GM21390 (cell line): ENCODE measurements around the gene TMEM101.
"Not testable (repeated sequence)": the region's sequence is repeated elsewhere in the genome, so short reads cannot be mapped to it uniquely, and the experiment has no call there.

Experiments
- ATAC-seq: cut with Tn5 transposase; IDR thresholded peaks from one replicate; pipeline ENCODE4 v1.9.1; 2021; ENCODE audit not compliant: unreplicated experiment

Gene TMEM101

DNA sequence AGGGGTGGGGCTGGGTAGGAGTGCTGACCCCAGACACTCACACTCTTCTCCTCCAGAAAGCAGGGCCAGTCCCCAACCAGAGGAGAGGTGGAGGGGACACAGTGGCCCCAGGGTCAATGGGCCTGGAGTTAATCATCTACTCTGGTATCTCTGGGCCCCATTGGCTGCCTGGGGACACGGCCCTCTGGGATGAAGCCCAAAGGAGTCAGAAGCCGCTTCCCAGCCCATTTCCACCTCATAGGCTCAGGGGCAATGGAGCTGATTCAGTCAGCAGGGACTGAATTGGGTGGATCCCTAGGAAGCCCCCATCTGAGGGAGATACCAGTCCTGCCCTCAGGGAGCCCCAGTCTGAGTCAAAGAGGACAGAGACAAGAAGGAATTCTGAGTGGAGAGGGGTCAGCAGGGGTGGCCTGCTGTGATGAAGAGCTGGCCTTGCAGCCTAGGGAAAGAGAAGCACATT, 13.3 kb downstream of the TMEM101 start:
- ATAC-seq, result no peak

DNA sequence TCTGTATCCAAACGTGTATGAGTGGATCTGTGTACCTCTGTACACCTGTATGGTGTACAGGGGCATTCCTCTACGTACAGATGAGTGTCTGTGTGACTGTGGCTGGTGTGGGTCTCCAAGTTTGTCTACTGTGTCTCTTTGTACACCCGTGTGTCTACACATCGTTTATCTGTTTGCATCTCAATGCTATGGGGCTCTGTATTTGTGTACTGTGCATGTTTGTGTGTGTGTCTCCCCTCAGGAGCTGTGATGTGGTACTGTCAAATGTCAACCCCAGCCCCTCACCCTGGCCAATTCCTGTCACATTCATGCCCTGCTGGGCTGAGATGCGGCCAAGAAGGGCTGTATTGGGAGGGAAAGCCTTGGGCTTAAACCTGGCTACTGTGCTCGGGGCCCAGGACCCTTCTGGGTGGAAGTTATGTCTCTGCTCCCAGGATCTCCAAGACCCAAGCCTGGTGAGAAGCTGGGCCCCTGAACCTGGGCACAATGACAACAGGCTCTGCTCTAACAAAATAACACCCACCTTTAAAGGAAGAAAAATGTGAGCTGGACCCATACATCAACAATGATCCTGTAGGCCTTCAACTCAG, 13.8 kb downstream of the TMEM101 start:
- no peak for ATAC-seq

DNA sequence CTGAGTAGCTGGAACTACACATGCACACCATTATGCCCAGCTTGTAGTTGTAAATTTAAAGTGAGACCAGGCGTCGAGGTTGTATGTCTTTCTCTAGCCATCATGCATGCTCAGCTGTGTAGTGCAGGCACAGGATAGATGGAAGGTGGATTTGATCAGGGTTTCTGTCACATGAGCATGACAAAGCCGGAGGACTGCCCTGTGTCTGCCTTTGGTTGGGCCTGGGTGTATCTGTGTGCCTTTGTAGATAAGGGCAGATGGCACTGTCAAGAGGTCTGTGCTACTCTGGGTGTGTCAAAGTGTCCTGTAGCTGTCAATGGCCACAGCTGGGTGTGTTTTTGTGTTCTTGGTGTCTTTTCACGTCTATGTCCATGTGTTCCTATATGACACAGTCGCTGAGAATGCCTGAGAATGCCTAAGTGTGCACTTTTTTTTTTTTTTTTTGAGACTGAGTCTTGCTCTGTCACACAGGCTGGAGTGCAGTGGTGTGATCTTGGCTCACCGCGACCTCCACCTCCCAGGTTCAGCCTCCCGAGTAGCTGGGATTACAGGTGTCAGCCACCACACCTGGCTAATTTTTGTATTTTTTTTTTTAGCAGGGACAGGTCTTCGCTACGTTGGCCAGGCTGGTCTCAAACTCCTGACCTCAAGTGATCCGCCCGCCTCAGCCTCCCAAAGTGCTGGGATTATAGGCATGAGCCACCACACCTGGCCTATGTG, 14.5 kb downstream of the TMEM101 start:
- ATAC-seq, result no peak

- no peak for ATAC-seq
Measured at GRCh38 chr17:43999024-43999423, 15.7 kb downstream of the TMEM101 start.

DNA sequence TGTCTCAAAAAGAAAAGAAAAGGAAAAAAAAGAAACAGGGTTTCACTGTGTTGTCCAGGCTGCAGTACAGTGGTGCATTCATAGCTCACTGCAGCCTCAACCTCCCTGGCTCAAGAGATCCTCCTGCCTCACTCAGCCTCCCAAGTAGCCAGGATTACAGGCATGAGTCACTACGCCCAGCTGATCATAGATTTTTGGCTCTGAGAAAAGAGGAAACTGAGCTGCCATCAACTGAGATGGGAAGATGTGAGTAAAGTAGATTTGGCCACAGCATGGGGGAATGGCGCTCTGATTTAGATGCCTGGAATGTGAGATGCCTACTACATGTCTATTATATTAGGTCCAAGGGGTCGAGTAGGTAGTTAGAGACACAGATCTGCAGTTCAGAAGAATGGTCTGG, 16.2 kb downstream of the TMEM101 start:
- no peak for ATAC-seq

DNA sequence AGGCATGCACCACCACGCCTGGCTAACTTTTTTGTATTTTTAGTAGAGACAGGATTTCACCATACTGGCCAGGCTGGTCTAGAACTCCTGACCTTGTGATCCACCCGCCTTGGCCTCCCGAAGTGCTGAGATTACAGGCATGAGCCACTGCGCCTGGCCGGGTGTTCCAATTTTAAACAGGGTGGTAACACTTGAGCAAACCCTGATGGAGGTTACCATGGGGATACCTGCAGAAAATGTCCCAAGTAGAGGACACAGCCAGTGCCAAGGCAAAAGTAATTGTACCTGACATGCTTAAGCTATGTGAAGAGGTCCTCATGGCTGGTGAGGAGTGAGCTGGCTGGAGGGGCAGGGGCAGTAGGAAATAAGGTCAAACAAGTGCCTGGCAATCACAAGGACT, 17.6 kb downstream of the TMEM101 start:
- ATAC-seq, result not testable (repeated sequence)

- ATAC-seq, result no peak
Measured at GRCh38 chr17:43995150-43995471, 19.7 kb downstream of the TMEM101 start.

DNA sequence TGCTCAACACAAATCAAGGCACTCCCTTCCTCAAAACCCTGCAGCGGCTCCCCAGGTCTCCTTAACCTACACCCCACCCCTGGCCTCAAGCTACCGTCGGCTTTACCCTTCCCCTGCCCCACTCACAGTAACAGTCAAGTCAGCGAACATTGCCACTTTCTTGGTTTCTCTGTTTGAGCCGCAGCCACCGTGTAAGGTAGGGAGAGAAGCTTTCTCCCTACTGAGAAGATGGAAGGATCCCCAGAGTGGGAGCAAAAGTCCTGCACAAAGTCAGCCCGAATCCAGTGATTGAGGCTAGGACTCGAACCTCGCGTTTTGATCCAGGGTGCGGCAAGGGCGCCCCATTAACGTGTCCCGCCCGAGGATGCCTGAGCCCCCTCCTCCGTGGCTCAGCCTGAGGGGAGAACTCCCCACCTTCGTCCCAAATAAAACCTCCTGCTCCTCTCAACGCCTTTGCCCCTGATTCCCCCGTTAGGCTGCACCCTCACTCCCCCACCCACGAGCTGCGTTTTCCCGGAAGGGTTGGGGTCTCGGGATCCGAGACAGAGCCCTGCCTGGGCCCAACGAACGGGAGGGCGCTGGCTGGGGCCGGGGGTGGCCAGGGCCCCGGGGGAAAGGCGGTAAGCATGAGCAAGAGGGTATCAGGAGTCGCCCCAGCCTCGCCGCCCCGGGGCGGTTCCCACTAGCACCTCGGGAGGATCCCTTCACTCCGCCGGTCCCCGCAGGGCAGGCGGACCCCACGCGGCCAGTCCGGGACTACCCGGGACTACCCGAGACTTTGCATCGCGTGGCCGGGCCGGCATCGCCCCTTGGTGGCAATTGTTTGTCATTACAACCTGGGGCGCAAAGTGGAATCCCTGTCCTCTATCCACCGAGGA, 20.3 kb downstream of the TMEM101 start:
- no peak for ATAC-seq

DNA sequence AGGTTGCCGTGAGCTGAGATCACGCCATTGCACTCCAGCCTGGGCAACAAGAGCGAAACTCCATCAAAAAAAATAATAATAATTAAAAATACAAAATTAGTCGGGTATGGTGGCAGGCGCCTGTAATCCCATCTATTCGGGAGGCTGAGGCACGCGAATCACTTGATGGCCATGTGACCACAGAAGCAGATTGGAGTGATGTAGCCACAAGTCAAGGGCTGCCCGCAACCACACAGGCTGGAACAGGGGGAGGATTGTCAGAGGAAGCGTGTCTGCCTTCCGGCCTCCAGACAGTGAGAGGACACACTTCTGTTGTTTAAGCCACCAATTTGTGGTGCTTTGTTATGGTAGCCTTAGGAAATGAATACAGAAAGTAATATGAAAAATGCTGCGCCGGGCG, 22.1 kb downstream of the TMEM101 start:
- no peak for ATAC-seq

DNA sequence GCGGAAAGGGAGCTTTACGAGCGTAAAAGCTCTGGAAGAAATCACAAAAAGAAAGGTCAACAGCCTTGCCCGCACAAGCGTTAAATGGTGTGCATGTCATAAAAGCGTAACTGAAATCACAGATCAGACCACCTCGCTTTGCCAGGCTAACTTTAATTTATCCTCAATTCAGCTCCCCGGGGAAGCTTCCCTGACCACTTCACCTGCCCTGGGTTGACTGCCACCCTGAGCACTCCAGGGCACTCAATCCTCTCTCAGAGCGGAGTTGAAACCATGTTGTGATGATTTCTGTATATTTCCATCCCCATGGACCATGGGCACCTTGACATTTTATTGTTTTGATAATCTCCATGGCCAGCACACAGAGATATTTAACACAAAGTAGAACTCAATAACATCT, 26.5 kb downstream of the TMEM101 start:
- ATAC-seq, result no peak

DNA sequence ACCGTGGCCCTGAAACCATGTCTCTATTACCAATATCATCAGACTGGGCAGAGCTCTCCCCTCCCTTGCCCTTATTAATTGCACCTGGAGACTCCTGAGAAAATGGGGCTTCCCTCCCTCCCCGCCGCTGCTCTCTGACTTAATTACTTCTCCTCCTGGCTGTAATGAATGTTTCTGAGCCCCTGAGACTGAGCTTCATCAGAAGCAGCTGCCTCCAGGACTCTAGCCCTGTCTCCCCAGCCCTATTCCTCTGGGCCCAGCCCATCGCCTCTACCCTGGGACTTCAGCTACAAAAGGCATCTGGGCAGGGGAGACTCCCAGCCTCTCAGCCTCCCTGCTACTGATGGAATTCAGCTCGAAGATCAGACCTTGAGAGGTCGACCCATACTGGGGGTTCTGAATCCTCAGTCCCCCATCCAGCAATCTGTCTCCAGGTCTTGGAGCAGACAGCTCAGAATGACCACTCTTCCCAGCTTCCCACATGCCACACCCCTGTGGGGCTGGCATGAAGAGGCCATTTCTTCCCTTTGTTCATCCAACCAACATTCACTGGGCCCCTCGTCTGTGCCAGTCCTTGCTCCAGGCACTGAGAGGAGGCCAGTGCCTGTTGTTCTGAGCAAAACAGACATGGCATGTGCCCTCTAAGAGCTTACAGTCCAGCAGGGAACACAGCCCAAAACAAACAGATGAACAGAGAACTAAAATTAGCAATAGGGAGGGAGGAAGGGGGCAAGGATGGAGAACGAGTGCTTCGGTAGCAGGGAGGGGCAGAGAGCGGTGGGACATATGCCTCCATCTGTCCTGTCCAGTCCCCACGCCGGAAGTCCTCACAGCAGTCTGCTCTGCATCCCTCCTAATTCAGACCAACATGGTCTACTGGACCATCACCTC, 27.4 kb downstream of the TMEM101 start:
- ATAC-seq, result no peak

GRCh38 chr17:43986225-43986981, 28.4 kb downstream of the TMEM101 start:
- ATAC-seq, result no peak

- ATAC-seq, result no peak
Measured at GRCh38 chr17:43984521-43984920, 30.2 kb downstream of the TMEM101 start.

DNA sequence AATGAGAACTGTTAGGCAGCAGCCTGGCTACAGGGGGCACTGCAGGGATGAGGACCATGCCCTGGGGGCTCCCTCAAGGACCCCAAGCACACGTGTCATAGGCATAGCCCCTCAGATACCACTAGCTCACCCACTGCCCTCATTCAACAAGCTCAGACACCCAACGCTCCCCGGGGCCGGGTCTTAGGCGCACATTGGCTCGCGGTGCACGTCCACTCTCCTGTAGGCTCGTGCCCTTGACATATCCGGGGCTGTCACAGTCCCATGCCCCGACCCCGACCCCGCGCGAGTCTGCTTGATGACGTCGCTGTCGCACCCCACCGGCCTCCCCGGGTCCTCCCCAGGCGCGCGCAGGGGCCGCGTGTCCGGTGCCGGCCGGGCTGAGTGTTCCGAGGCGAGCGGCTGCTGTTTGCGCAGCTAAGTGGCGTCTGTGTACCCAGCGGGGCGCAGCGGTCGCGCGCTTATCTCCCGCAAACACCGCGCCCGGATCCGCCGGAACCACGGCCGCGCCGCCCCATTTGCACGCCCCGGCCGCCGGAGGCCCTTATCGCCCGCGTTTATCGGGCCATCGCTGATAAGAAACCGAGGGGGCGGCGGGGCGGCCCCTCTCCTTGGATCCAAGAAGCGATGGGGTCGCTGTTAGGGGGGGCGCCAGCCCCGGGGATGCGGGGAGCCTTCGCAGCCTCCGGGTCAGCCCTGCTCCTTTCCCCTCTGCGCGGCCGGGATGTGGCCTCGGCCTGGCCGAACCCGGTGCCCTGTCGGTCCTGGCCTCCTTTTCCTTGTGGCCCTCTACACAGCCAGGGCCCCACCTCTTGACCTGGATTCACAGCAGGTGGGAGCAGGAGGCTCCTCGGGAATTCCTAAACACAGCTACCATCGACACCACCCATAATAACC, 31.0 kb downstream of the TMEM101 start:
- no peak for ATAC-seq

GRCh38 chr17:43983196-43983514, 31.6 kb downstream of the TMEM101 start:
- ATAC-seq, result no peak

GRCh38 chr17:43982171-43982570, 32.6 kb downstream of the TMEM101 start:
- ATAC-seq, result no peak

DNA sequence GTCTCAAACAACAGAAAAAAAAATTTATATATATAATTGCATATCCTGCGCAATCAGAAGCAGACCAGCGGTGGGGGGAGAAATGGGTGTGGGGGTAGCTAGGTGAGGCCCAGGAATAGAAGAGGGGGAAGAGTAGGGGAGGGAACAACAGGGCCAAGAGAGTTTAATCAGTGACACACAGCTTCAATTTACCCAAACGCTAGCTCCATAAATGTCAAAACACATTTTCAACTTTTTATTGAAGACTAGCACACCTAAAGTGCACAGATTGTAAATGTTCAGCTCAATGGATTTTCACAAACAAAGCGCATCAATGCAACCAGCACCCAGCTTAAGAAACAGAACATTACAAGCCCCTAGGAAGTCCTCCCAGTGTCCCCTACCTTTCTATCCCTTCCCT, 35.1 kb downstream of the TMEM101 start:
- ATAC-seq, result no peak

- no peak for ATAC-seq
Measured at GRCh38 chr17:43979011-43979410, 35.8 kb downstream of the TMEM101 start.

DNA sequence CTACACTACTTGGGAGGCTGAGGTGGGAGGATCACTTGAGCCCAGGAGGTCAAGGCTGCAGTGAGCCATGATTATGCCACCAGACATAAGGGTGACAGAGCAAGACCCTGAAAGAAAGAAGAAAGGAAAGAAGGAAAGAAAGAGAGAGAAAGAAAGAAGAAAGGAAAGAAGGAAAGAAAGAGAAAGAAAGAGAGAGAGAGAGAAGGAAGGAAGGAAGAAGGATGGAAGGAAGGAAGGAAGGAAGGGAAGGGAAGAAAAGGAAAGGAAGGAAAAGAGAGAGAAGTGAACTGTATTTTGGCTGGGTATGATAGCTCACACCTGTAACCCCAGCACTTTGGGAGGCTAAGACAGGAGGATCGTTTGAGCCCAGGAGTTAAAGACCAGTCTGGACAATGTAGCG, 36.7 kb downstream of the TMEM101 start:
- ATAC-seq, result no peak
